Measurements from ENCODE around the gene OSBPL1A. TPM values are rescaled to one million over a fixed set of nuclear protein-coding genes. Genes with fewer than 3 reads are reported as not detected.

Gene OSBPL1A
- total and polyA plus RNA-seq, 2 of the 8 experiments (the other 6 are each of a cell fraction or from before 2014, with no cell fraction given), result 53.2 to 74.9 TPM

GRCh38 chr18:24228667-24229041 lies 169.0 kb downstream of the OSBPL1A start:
- Histone ChIP-seq H3K79me1 (ENCODE audit: low read depth, low read length) (no peaks in the 10 kb centered on the region), H3K23ac (ENCODE audit: insufficient read length) (no peak overlapping the region), H3K27me3 (replicated peaks in 1 of 4; ENCODE audit: control insufficient read depth in 3 of 4, extremely low read depth in 1 of 4, insufficient read depth in 3 of 4, low read length in 3 of 4) (no peaks in the 10 kb centered on the region), H4K5ac (ENCODE audit: insufficient read length, low read depth, low read length) (no peak overlapping the region), H2BK12ac (ENCODE audit: low read depth, low read length) (peak overlapping the region; percentile 40; the same call in 1 of the 2 replicates), H4K8ac (ENCODE audit: extremely low read depth, insufficient read depth, low read length) (no peak overlapping the region), H3K4ac (replicated peaks; ENCODE audit: insufficient read length, low read depth, low read length) (no peak overlapping the region), H3K79me2 (ENCODE audit: control insufficient read depth in 1 of 2, insufficient read depth in 2 of 2, low read length in 2 of 2) (peaks cover 0 to 7% of the 10 kb centered on the region in 2 experiments; a peak in 1 of 4 replicates), H4K20me1 (replicated peaks in 1 of 2; ENCODE audit: control insufficient read depth in 1 of 2, insufficient read depth in 2 of 2, low read length in 2 of 2) (peaks cover 0 to 1% of the 10 kb centered on the region in 2 experiments), H2BK20ac (ENCODE audit: low read length) (no peak overlapping the region), H4K91ac (replicated peaks; ENCODE audit: insufficient read length, low read length) (no peak overlapping the region), H3K18ac (ENCODE audit: extremely low read depth, low read length) (no peak overlapping the region), H3K27ac (ENCODE audit: low read depth, low read length) (no peak overlapping the region), H2AK5ac (ENCODE audit: low read depth, low read length) (peak overlapping the region; percentile 87; the same call in 1 of the 2 replicates), H3K9me3 (ENCODE audit: insufficient read depth in 2 of 2, low read depth in 1 of 2, low read length in 1 of 2) (no peaks in the 10 kb centered on the region), H3K9ac (replicated peaks in 1 of 4; ENCODE audit: extremely low read depth in 1 of 4, low read depth in 3 of 4, low read length in 3 of 4) (no peak overlapping the region), H3K23me2 (ENCODE audit: low read depth, low read length) (no peaks in the 10 kb centered on the region), H2AFZ (ENCODE audit: low read length) (no peak overlapping the region), H3K36me3 (ENCODE audit: control insufficient read depth in 2 of 4, insufficient read depth in 4 of 4, low read length in 3 of 4) (peaks cover 0 to 5% (median 0%) of the 10 kb centered on the region in 4 experiments; a peak in 2 of 8 replicates), H2BK120ac (replicated peaks; ENCODE audit: low read depth, low read length) (no peak overlapping the region), H2BK5ac (ENCODE audit: low read depth, low read length) (peak overlapping the region; percentile 53; the same call in 1 of the 2 replicates), H3K14ac (ENCODE audit: insufficient read length) (no peak overlapping the region), H3K4me2 (ENCODE audit: insufficient read depth in 1 of 2, low read depth in 2 of 2, low read length in 2 of 2) (no peak overlapping the region), H3K4me1 (replicated peaks in 1 of 4; ENCODE audit: control insufficient read depth in 3 of 4, insufficient read depth in 4 of 4, low read length in 3 of 4) (peaks cover 0 to 17% (median 5%) of the 10 kb centered on the region in 4 experiments; a peak in 6 of 7 replicates), H2BK15ac (ENCODE audit: low read length) (no peak overlapping the region), H3K4me3 (ENCODE audit: extremely low read depth in 1 of 4, insufficient read depth in 2 of 4, low read depth in 3 of 4, low read length in 4 of 4) (no peak overlapping the region), H3K56ac (replicated peaks; ENCODE audit: insufficient read length, low read depth, low read length) (no peak overlapping the region)
- CTCF ChIA-PET (ENCODE audit: partially characterized antibody), result interaction anchor here (0.6 to 1.7 kb wide), 6 partner anchors 8 to 51 kb away, joined by 3 to 5 read pairs (median 4); no protein-coding TSS in a partner anchor
- WGBS, 2 experiments (ENCODE audit: extremely low coverage in 1 of 2, insufficient coverage in 1 of 2, insufficient read length in 1 of 2, insufficient replicate concordance in 2 of 2, low coverage in 1 of 2, low lambda C conversion rate in 2 of 2, missing lambda C conversion rate in 1 of 2), result 87% methylated on average over 6 of the region's 6 CpGs; no CpG with 5 or more reads in 1 of the 2 experiments
- DNase-seq (ENCODE audit: low read depth in 1 of 2, low spot score in 2 of 2), result no peak
- TF ChIP-seq SAP30 (IDR thresholded peaks at IDR 0.05; ENCODE audit: insufficient read depth, insufficient replicate concordance, low read length) (no peak), POLR2A (IDR thresholded peaks at IDR 0.05; ENCODE audit: control extremely low read depth in 1 of 2, low read depth in 2 of 2, low read length in 2 of 2) (no peak), BRCA1 (IDR thresholded peaks at IDR 0.05; ENCODE audit: low read depth, low read length) (no peak), CBX5 (IDR thresholded peaks at IDR 0.05; ENCODE audit: low read depth, low read length) (no peak), GABPA (IDR thresholded peaks at IDR 0.05; ENCODE audit: borderline replicate concordance, insufficient read depth, low read length) (no peak), RNF2 (IDR thresholded peaks at IDR 0.05; ENCODE audit: borderline replicate concordance, low read depth, low read length, missing control alignments, poor library complexity, severe bottlenecking) (no peak), ATF2 (IDR thresholded peaks at IDR 0.05; ENCODE audit: low read length) (no peak), SP2 (IDR thresholded peaks at IDR 0.05; ENCODE audit: low read length) (no peak), ASH2L (IDR thresholded peaks at IDR 0.05; ENCODE audit: low read length) (no peak), CREB1 (IDR thresholded peaks at IDR 0.05) (no peak), BCL11A (IDR thresholded peaks at IDR 0.05; ENCODE audit: low read depth in 2 of 2, low read length in 2 of 2) (no peak), SP1 (IDR thresholded peaks at IDR 0.05; ENCODE audit: low read depth, low read length) (no peak), MAFK (IDR thresholded peaks at IDR 0.05; ENCODE audit: low read depth, low read length) (no peak)
- FAIRE-seq, result no peak
- POLR2A ChIA-PET (ENCODE audit: partially characterized antibody), result interaction anchor here (0.5 to 1.0 kb wide), 2 partner anchors 9 to 91 kb away, joined by 3 to 4 read pairs; no protein-coding TSS in a partner anchor
